IMR-90 (cell line): ENCODE measurements around the gene CTRL. TPM values are rescaled to one million over a fixed set of nuclear protein-coding genes. Genes with fewer than 3 reads are reported as not detected.

Experiments
- ATAC-seq: fragments of 200-7000 bp; cut with Tn5 transposase; 2 replicates; pipeline ENCODE4 v1.9.1; 2020; ENCODE audit warnings: low read depth, mild to moderate bottlenecking, moderate library complexity
- BruUV-seq: library from RNA; stranded (reverse); fragments of 400-500 nt; replicated peaks from 2 replicates; lab custom pipeline; 2021; lab: Mats Ljungman, UMichigan
- CTCF ChIA-PET: fragments of 300-600 bp; formaldehyde crosslinking; extraction: SDS; loops from one replicate; lab custom pipeline; 2021; ENCODE audit warnings: antibody characterized with exemption; lab: Yijun Ruan, JAX
- POLR2A ChIA-PET: fragments of 300-600 bp; sonication (Branson Sonifier 250); formaldehyde crosslinking; loops from one replicate; lab custom pipeline; 2022; ENCODE audit warnings: antibody characterized with exemption; ENCODE audit not compliant: unreplicated experiment; lab: Charles Lee
- DNase-seq: peaks from one replicate; pipeline ENCODE4 v3.0.0; 2013
- H2AFZ ChIP-seq: replicated peaks from 2 replicates; pipeline ENCODE3; 2013; ENCODE audit warnings: low read length, mild to moderate bottlenecking; ENCODE audit not compliant: poor library complexity
- H2AK5ac ChIP-seq: 2 replicates; pipeline ENCODE4 v1.6.1; 2013; ENCODE audit warnings: low read depth, low read length, inconsistent platforms
- H2AK9ac ChIP-seq: replicated peaks from 2 replicates; pipeline ENCODE3; 2013; ENCODE audit warnings: mild to moderate bottlenecking, low read depth, low read length, moderate library complexity; ENCODE audit not compliant: poor library complexity
- H2BK120ac ChIP-seq: 2 replicates; pipeline ENCODE4 v1.6.1; 2013; ENCODE audit warnings: low read depth, low read length, inconsistent platforms
- H2BK15ac ChIP-seq: 3 replicates; pipeline ENCODE4 v1.6.1; 2013; ENCODE audit warnings: low read depth, low read length, inconsistent platforms
- H2BK20ac ChIP-seq: 2 replicates; pipeline ENCODE4 v1.6.1; 2013; ENCODE audit warnings: low read depth, mild to moderate bottlenecking, inconsistent platforms, low read length, moderate library complexity
- H2BK5ac ChIP-seq: 2 replicates; pipeline ENCODE4 v1.6.1; 2013; ENCODE audit warnings: mild to moderate bottlenecking, low read depth, low read length, inconsistent platforms; ENCODE audit not compliant: poor library complexity, severe bottlenecking
- H3K14ac ChIP-seq: replicated peaks from 2 replicates; pipeline ENCODE4 v1.6.1; 2013; ENCODE audit warnings: low read depth, low read length, inconsistent platforms
- H3K18ac ChIP-seq: 2 replicates; pipeline ENCODE4 v1.6.1; 2013; ENCODE audit warnings: low read depth, low read length, control low read depth
- H3K23ac ChIP-seq: 2 replicates; pipeline ENCODE4 v1.6.1; 2013; ENCODE audit warnings: low read depth, low read length, inconsistent platforms
- H3K27ac ChIP-seq: 2 replicates; pipeline ENCODE4 v1.5.1; 2013; ENCODE audit warnings: mild to moderate bottlenecking, control low read depth, low read length; ENCODE audit not compliant: insufficient read depth
- H3K27me3 ChIP-seq: 2 replicates; pipeline ENCODE4 v1.6.1; 2013; ENCODE audit warnings: low read length; ENCODE audit not compliant: control insufficient read depth, insufficient read depth
- H3K36me3 ChIP-seq: 2 replicates; pipeline ENCODE4 v1.6.1; 2013; ENCODE audit warnings: low read length, mixed read lengths; ENCODE audit not compliant: control insufficient read depth, insufficient read depth
- H3K4ac ChIP-seq: 2 replicates; pipeline ENCODE4 v1.6.1; 2013; ENCODE audit warnings: low read depth, low read length, inconsistent platforms
- H3K4me1 ChIP-seq: 2 replicates; pipeline ENCODE4 v1.6.1; 2013; ENCODE audit warnings: low read length, mixed read lengths; ENCODE audit not compliant: control insufficient read depth, insufficient read depth
- H3K4me2 ChIP-seq: 2 replicates; pipeline ENCODE4 v1.6.1; 2013; ENCODE audit warnings: low read depth, mild to moderate bottlenecking, control low read depth, low read length, moderate library complexity
- H3K4me3 ChIP-seq: 2 replicates; pipeline ENCODE4 v1.5.1; 2013; ENCODE audit warnings: low read depth, mild to moderate bottlenecking, control low read depth, low read length, moderate library complexity; ENCODE audit not compliant: insufficient read depth
- H3K56ac ChIP-seq: 2 replicates; pipeline ENCODE4 v1.6.1; 2013; ENCODE audit warnings: low read length, inconsistent platforms; ENCODE audit not compliant: insufficient read depth; ENCODE audit errors: extremely low read depth
- H3K79me1 ChIP-seq, 2 experiments: 2 replicates each; pipeline ENCODE4 v1.6.1; 2013; ENCODE audit warnings: low read length in 2 of 2, inconsistent platforms in 1 of 2, low read depth in 1 of 2
- H3K9ac ChIP-seq: 2 replicates; pipeline ENCODE4 v1.6.1; 2013; ENCODE audit warnings: low read depth, low read length, control low read depth
- H3K9me1 ChIP-seq: 2 replicates; pipeline ENCODE4 v1.6.1; 2013; ENCODE audit warnings: low read length, inconsistent platforms; ENCODE audit not compliant: insufficient read depth
- H3K9me3 ChIP-seq: 2 replicates; pipeline ENCODE4 v1.6.1; 2013; ENCODE audit warnings: low read length; ENCODE audit not compliant: control insufficient read depth, insufficient read depth
- H4K20me1 ChIP-seq: 2 replicates; pipeline ENCODE4 v1.6.1; 2013; ENCODE audit warnings: low read length, inconsistent platforms; ENCODE audit not compliant: insufficient read depth
- H4K5ac ChIP-seq: 2 replicates; pipeline ENCODE4 v1.6.1; 2013; ENCODE audit warnings: mild to moderate bottlenecking, low read depth, low read length, control low read depth
- H4K8ac ChIP-seq, 2 experiments: 2 replicates each; pipeline ENCODE4 v1.6.1; 2013; ENCODE audit warnings: low read depth in 2 of 2, low read length in 2 of 2, control low read depth in 1 of 2, inconsistent platforms in 1 of 2
- H4K91ac ChIP-seq: 2 replicates; pipeline ENCODE4 v1.6.1; 2013; ENCODE audit warnings: low read depth, low read length, inconsistent platforms; ENCODE audit not compliant: insufficient read depth
- MAZ ChIP-seq: IDR thresholded peaks from 2 replicates; pipeline ENCODE4 v1.6.1; 2012; ENCODE audit warnings: low read depth, mild to moderate bottlenecking, low read length, improper control_type of control experiment, moderate library complexity, borderline replicate concordance
- MXI1 ChIP-seq: IDR thresholded peaks from 2 replicates; pipeline ENCODE4 v1.6.1; 2012; ENCODE audit warnings: low read depth, mild to moderate bottlenecking, low read length, moderate library complexity, borderline replicate concordance
- WGBS, 2 experiments: methylation state at CpG; one replicate each; pipeline versions ENCODE4 v1.1.5 to v1.1.7; 2013; ENCODE audit warnings: missing lambda C conversion rate in 2 of 2; ENCODE audit not compliant: insufficient read length in 1 of 2; ENCODE audit errors: extremely low coverage in 2 of 2; 5-methylcytosine and 5-hydroxymethylcytosine counted together
- dilution Hi-C: fragments of 300-500 bp; cut with HindIII; formaldehyde crosslinking; loops from one replicate; pipeline ENCODE4 v1.14.3; 2018; ENCODE audit warnings: low sequenced_read_pairs; ENCODE audit not compliant: unreplicated experiment
- in situ Hi-C: fragments of 300-500 bp; cut with MboI; formaldehyde crosslinking; loops from 3 replicates; pipeline ENCODE4 v1.14.3; 2019; ENCODE audit warnings: low sequenced_read_pairs, inconsistent platforms, mixed read lengths
- intact Hi-C: fragments of 100-400 bp; cut with micrococcal nuclease; formaldehyde crosslinking; loops from 2 replicates; pipeline ENCODE4 v1.10.0; 2022
- polyA plus RNA-seq, 3 experiments: library from polyadenylated mRNA; depleted of rRNA; stranded (reverse); fragments of >200 nt; gene quantifications; 2 replicates each; pipeline ENCODE4 v1.2.3, GENCODE V29; 2012; ENCODE audit warnings: low replicate concordance in 1 of 3
- total RNA-seq: library from RNA; depleted of rRNA; stranded (reverse); fragments of >200 nt; gene quantifications from 2 replicates; pipeline ENCODE4 v1.2.3, GENCODE V29; 2012

Gene CTRL
- total and polyA plus RNA-seq, 2 of the 4 experiments (the other 2 are of a cell fraction): 0.18 to 1.1 TPM

GRCh38 chr16:67886387-67886786, 45.3 kb downstream of the CTRL start:
- DNase-seq (no peak), ATAC-seq (no peak)
- no peaks in the 10 kb centered on the region for H3K9me3 ChIP-seq
- H4K8ac ChIP-seq: no peak overlapping the region
- H3K36me3 ChIP-seq: peaks cover 29% of the 10 kb centered on the region
- peaks cover 32% of the 10 kb centered on the region for H4K20me1 ChIP-seq
- H3K4me3 ChIP-seq: no peak overlapping the region
- H3K9ac ChIP-seq: no peak overlapping the region
- no peak overlapping the region for H3K4ac ChIP-seq
- no peak overlapping the region for H3K23ac ChIP-seq
- H2BK15ac ChIP-seq: no peak overlapping the region
- H3K27me3 ChIP-seq: no peaks in the 10 kb centered on the region
- no peak overlapping the region for H2BK120ac ChIP-seq
- TF ChIP-seq MAZ (no peak), MXI1 (no peak)
- in situ Hi-C loops: no loop called here
- dilution Hi-C loops: no loop called here
- H2AFZ ChIP-seq: no peak overlapping the region
- ChIA-PET CTCF (no interaction called here), POLR2A (no interaction called here)
- H3K56ac ChIP-seq: no peak overlapping the region
- H3K14ac ChIP-seq: no peak overlapping the region
- H3K79me1 ChIP-seq: peaks cover 0 to 5% of the 10 kb centered on the region in 2 experiments; a peak in 2 of 4 replicates
- H3K18ac ChIP-seq: no peak overlapping the region
- H2BK5ac ChIP-seq: no peak overlapping the region
- no peak overlapping the region for H4K5ac ChIP-seq
- H2AK5ac ChIP-seq: no peak overlapping the region
- no peaks in the 10 kb centered on the region for H3K9me1 ChIP-seq
- H2AK9ac ChIP-seq: no peak overlapping the region
- H2BK20ac ChIP-seq: no peak overlapping the region
- H3K4me2 ChIP-seq: no peak overlapping the region
- peaks cover 4% of the 10 kb centered on the region; the same call in 1 of the 2 replicates for H3K4me1 ChIP-seq
- WGBS, 2 experiments: no CpG with 5 or more reads among the region's 5 CpGs
- H4K91ac ChIP-seq: no peak overlapping the region
- BruUV-seq: no TSS peak
- intact Hi-C loops: no loop called here
- no peak overlapping the region for H3K27ac ChIP-seq
